Measurements from ENCODE around the gene ZFP28. TPM values are rescaled to one million over a fixed set of nuclear protein-coding genes. Genes with fewer than 3 reads are reported as not detected.

Gene ZFP28
- total and polyA plus RNA-seq, 2 of the 8 experiments (the other 6 are each of a cell fraction or from before 2014, with no cell fraction given), result 1.6 to 4.5 TPM

DNA sequence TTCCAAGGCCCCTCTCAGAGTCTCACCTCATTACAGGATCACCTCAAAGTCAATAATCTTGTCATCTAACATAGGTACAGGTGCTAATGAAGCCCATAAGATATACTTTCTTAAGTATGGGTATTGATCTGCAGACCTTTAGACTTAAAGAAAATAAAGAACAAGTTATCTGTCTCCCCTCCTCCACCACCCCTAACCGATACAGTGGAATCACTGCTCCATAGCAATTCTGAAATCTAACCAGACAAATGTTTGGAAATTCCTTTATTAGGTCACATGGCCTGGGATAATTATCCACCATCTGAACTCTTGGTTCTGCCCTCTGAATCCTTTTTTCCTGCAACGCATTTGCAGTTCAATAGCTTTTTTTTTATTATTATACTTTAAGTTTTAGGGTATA, 24.0 kb downstream of the ZFP28 start:
- Histone ChIP-seq H3K36me3 (ENCODE audit: control insufficient read depth in 2 of 4, insufficient read depth in 4 of 4, low read length in 3 of 4) (no peaks in the 10 kb centered on the region), H3K27me3 (replicated peaks in 1 of 4; ENCODE audit: control insufficient read depth in 3 of 4, extremely low read depth in 1 of 4, insufficient read depth in 3 of 4, low read length in 3 of 4) (no peaks in the 10 kb centered on the region), H3K56ac (replicated peaks; ENCODE audit: insufficient read length, low read depth, low read length) (no peak overlapping the region), H3K4ac (replicated peaks; ENCODE audit: insufficient read length, low read depth, low read length) (no peak overlapping the region), H2AK5ac (ENCODE audit: low read depth, low read length) (no peak overlapping the region), H3K4me3 (ENCODE audit: extremely low read depth in 1 of 4, insufficient read depth in 2 of 4, low read depth in 3 of 4, low read length in 4 of 4) (no peak overlapping the region), H3K9me3 (ENCODE audit: insufficient read depth in 2 of 2, low read depth in 1 of 2, low read length in 1 of 2) (peaks cover 18 to 22% of the 10 kb centered on the region in 2 experiments; a peak in 3 of 4 replicates), H2BK20ac (ENCODE audit: low read length) (no peak overlapping the region), H3K14ac (ENCODE audit: insufficient read length) (no peak overlapping the region), H3K79me2 (ENCODE audit: control insufficient read depth in 1 of 2, insufficient read depth in 2 of 2, low read length in 2 of 2) (no peaks in the 10 kb centered on the region), H4K20me1 (replicated peaks in 1 of 2; ENCODE audit: control insufficient read depth in 1 of 2, insufficient read depth in 2 of 2, low read length in 2 of 2) (no peaks in the 10 kb centered on the region), H2BK5ac (ENCODE audit: low read depth, low read length) (no peak overlapping the region), H4K91ac (replicated peaks; ENCODE audit: insufficient read length, low read length) (no peak overlapping the region), H2BK120ac (replicated peaks; ENCODE audit: low read depth, low read length) (no peak overlapping the region), H3K23me2 (ENCODE audit: low read depth, low read length) (peaks cover 3% of the 10 kb centered on the region; the same call in 1 of the 2 replicates), H3K9ac (replicated peaks in 1 of 4; ENCODE audit: extremely low read depth in 1 of 4, low read depth in 3 of 4, low read length in 3 of 4) (no peak overlapping the region), H2AFZ (ENCODE audit: low read length) (no peak overlapping the region), H3K4me2 (ENCODE audit: insufficient read depth in 1 of 2, low read depth in 2 of 2, low read length in 2 of 2) (no peak overlapping the region), H2BK12ac (ENCODE audit: low read depth, low read length) (no peak overlapping the region), H3K4me1 (replicated peaks in 1 of 4; ENCODE audit: control insufficient read depth in 3 of 4, insufficient read depth in 4 of 4, low read length in 3 of 4) (no peaks in the 10 kb centered on the region), H4K5ac (ENCODE audit: insufficient read length, low read depth, low read length) (no peak overlapping the region), H4K8ac (ENCODE audit: extremely low read depth, insufficient read depth, low read length) (no peak overlapping the region), H3K18ac (ENCODE audit: extremely low read depth, low read length) (no peak overlapping the region), H3K23ac (ENCODE audit: insufficient read length) (no peak overlapping the region), H3K79me1 (ENCODE audit: low read depth, low read length) (no peaks in the 10 kb centered on the region), H2BK15ac (ENCODE audit: low read length) (no peak overlapping the region), H3K27ac (ENCODE audit: low read depth, low read length) (no peak overlapping the region)
- no peak for FAIRE-seq
- no peak for DNase-seq (ENCODE audit: low read depth in 1 of 2, low spot score in 2 of 2)
- CTCF ChIA-PET (ENCODE audit: partially characterized antibody), result no interaction called here
- POLR2A ChIA-PET (ENCODE audit: partially characterized antibody), result interaction anchor here (1.0 kb wide), 1 partner anchor 32 kb away, joined by 3 read pairs; the partner anchor contains the start of gene ZNF71
- WGBS, 2 experiments (ENCODE audit: extremely low coverage in 1 of 2, insufficient coverage in 1 of 2, insufficient read length in 1 of 2, insufficient replicate concordance in 2 of 2, low coverage in 1 of 2, low lambda C conversion rate in 2 of 2, missing lambda C conversion rate in 1 of 2), result 90% methylated on average over 2 of the region's 2 CpGs; no CpG with 5 or more reads in 1 of the 2 experiments
- no peak for TF ChIP-seq TCF12 (IDR thresholded peaks at IDR 0.05; ENCODE audit: low read depth, low read length)
- no peak for TF ChIP-seq POLR2AphosphoS5 (IDR thresholded peaks at IDR 0.05; ENCODE audit: low read depth, low read length)
- no peak for TF ChIP-seq CREB1 (IDR thresholded peaks at IDR 0.05)
- TF ChIP-seq, protein P1, sequence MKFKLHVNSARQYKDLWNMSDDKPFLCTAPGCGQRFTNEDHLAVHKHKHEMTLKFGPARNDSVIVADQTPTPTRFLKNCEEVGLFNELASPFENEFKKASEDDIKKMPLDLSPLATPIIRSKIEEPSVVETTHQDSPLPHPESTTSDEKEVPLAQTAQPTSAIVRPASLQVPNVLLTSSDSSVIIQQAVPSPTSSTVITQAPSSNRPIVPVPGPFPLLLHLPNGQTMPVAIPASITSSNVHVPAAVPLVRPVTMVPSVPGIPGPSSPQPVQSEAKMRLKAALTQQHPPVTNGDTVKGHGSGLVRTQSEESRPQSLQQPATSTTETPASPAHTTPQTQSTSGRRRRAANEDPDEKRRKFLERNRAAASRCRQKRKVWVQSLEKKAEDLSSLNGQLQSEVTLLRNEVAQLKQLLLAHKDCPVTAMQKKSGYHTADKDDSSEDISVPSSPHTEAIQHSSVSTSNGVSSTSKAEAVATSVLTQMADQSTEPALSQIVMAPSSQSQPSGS (IDR thresholded peaks at IDR 0.05; ENCODE audit: low read length), result no peak
- TF ChIP-seq BRCA1 (IDR thresholded peaks at IDR 0.05; ENCODE audit: low read depth, low read length), result no peak
- TF ChIP-seq KDM1A (IDR thresholded peaks at IDR 0.05; ENCODE audit: borderline replicate concordance, low read length), result no peak
- TF ChIP-seq CBX8 (IDR thresholded peaks at IDR 0.05; ENCODE audit: borderline replicate concordance, low read depth, low read length), result no peak
- no peak for TF ChIP-seq SUZ12 (IDR thresholded peaks at IDR 0.05; ENCODE audit: low read length)
- no peak for TF ChIP-seq JUND (IDR thresholded peaks at IDR 0.05; ENCODE audit: low read length)
- TF ChIP-seq KDM5A (IDR thresholded peaks at IDR 0.05; ENCODE audit: low read length), result no peak
- no peak for TF ChIP-seq SAP30 (IDR thresholded peaks at IDR 0.05; ENCODE audit: insufficient read depth, insufficient replicate concordance, low read length)
- TF ChIP-seq RBBP5 (IDR thresholded peaks at IDR 0.05; ENCODE audit: borderline replicate concordance, low read depth, low read length), result no peak
- no peak for TF ChIP-seq TAF7 (optimal IDR thresholded peaks at IDR 0.05; ENCODE audit: borderline replicate concordance, low read depth, low read length)
